Large intestine (tissue), 3 donors: Measurements from ENCODE around the gene HEXB. TPM values are rescaled to one million over a fixed set of nuclear protein-coding genes. Genes with fewer than 3 reads are reported as not detected.
"Not testable (repeated sequence)": the region's sequence is repeated elsewhere in the genome, so short reads cannot be mapped to it uniquely, and the experiment has no call there.

Experiments used
- DNase-seq, 2 donors: peaks; one replicate each; pipeline versions ENCODE4 v3.0.0 to v3.0.0-alpha.2; 2013
- H3K27ac ChIP-seq: one replicate; pipeline ENCODE4 v1.5.1; 2013; ENCODE audit warnings: low read length
- H3K27me3 ChIP-seq: 2 replicates; pipeline ENCODE4 v1.6.1; 2013; ENCODE audit warnings: low read length; ENCODE audit not compliant: control insufficient read depth, insufficient read depth
- H3K36me3 ChIP-seq: 2 replicates; pipeline ENCODE4 v1.6.1; 2013; ENCODE audit warnings: low read length; ENCODE audit not compliant: control insufficient read depth, insufficient read depth
- H3K4me1 ChIP-seq: one replicate; pipeline ENCODE4 v1.6.1; 2013; ENCODE audit warnings: low read length; ENCODE audit not compliant: control insufficient read depth, insufficient read depth
- H3K4me3 ChIP-seq: one replicate; pipeline ENCODE4 v1.5.1; 2013; ENCODE audit warnings: low read length
- H3K9me3 ChIP-seq: one replicate; pipeline ENCODE4 v1.6.1; 2013; ENCODE audit warnings: mild to moderate bottlenecking, low read depth, low read length, moderate library complexity; ENCODE audit not compliant: control insufficient read depth
- WGBS: methylation state at CpG from one replicate; pipeline ENCODE4 v1.1.5; 2013; ENCODE audit warnings: low lambda C conversion rate; ENCODE audit not compliant: insufficient coverage; 5-methylcytosine and 5-hydroxymethylcytosine counted together
- polyA plus RNA-seq: library from polyadenylated mRNA; unstranded; fragments of 120-200 nt; gene quantifications from one replicate; pipeline ENCODE4 v1.2.1, GENCODE V29; 2013

Gene HEXB
- polyA plus RNA-seq, 1 donor = 283 TPM

DNA sequence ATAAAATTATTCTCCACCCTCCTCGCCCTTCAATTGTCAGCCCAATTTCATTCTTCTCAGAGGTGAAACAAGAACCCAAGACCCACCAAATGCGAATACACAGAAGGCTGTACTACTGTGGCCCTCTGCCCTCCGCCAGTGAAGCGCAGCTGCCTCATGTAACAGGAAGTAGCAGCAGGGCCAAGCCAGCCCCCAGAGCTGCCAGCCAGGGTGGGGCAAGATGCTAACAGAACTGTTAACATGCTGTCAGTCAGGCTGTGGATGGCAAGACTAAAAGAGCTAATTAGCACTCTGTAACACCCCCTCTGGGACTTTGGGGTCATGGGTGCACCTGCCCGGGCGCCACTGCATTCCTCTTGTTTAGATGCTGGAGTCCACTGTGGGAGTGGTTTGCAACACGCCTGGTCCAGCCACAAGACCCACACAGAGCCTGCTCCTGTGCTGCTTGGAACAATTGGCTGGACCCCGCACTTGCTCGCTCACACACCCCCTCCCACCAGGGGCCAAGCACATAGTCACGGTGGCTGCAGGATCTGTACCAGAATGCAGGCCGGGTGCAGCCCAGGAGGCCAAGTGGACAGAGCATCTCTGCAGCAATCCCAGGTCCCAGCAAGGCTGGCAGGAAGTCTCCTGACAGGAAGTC is 14.5 kb upstream of the HEXB start:
- Histone ChIP-seq H3K36me3 (no peaks in the 10 kb centered on the region), H3K9me3 (peaks cover 10% of the 10 kb centered on the region), H3K27me3 (no peaks in the 10 kb centered on the region), H3K4me1 (no peaks in the 10 kb centered on the region), H3K27ac (no peak overlapping the region), H3K4me3 (no peak overlapping the region)
- WGBS = no CpG with 5 or more reads among the region's 11 CpGs
- no peak for DNase-seq

DNA sequence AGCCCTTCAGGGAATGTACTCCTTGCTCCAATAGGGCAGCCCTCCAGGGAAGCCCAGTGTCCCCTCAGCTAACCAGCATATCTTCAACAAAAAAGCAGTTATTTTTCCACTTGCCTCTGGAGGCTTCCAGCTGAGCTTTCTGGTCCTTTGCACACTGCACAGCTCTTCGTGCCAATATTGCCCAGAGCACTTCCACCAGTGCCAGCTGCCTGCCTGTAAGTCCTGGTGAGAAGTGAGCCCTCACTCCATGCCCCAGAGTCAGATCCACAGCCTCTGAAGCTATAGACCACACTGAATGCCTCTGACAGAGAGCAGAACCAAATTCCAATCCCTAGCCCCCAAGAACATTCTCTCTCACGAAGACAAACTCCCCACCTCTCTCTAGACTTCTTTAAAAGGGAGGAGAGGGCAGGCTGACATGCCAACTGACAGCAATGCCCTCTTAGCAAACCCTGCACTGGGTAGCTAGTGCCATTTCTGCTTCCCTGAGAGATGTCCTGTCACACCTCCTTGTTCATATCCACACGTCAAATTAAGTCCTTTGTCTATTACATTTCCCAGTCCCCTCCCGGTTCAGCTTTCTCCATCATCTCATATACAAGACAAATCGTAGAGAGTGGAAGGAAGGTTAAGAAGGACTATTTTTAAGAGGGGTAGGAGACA is 12.7 kb upstream of the HEXB start:
- DNase-seq = no peak
- no peaks in the 10 kb centered on the region for H3K36me3 ChIP-seq
- H3K4me3 ChIP-seq = no peak overlapping the region
- peaks cover 10% of the 10 kb centered on the region for H3K9me3 ChIP-seq
- WGBS = 61% methylated on average over 2 of the region's 5 CpGs
- H3K4me1 ChIP-seq = no peaks in the 10 kb centered on the region
- H3K27ac ChIP-seq = no peak overlapping the region
- H3K27me3 ChIP-seq = no peaks in the 10 kb centered on the region

DNA sequence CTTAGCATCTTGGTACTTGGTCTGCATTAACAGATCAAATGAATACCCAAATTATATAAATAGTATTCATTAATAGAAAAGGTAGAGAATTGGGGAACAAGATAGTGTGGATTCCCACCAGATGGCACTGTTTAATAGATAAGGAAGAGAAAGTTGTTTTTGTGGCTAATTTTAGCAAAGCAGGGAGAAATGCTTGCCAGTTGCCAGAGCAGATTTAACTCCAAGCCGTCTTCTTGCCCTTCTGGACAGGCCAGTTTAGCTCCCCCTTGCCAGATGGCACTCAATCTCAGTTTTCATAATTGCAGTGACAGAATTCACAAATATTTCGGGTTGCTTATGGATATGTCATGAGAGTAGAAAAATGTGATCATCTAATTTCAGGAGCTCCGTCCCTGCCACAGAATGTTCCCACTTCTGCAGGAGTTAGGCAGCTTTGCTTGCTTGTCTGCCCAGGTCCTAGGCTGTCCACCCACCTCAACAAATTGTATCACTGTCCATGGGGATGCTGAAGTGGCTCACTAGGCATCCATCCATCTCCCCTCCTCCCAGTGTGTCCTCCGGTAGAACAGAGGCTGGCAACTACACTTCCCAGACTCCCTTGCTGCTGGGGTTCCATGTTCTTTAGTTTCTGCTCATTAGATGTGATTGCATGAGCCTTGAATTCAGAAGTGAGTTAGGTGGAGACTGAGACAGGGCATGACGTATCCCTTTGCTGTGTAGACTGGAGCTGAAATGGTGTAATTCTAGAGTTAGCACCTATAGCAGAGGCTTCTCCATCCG is 11.8 kb upstream of the HEXB start:
- Histone ChIP-seq H3K4me1 (no peaks in the 10 kb centered on the region), H3K4me3 (no peak overlapping the region), H3K27me3 (no peaks in the 10 kb centered on the region), H3K9me3 (peaks cover 10% of the 10 kb centered on the region), H3K36me3 (no peaks in the 10 kb centered on the region), H3K27ac (no peak overlapping the region)
- no CpG with 5 or more reads among the region's 6 CpGs for WGBS
- DNase-seq = no peak

DNA sequence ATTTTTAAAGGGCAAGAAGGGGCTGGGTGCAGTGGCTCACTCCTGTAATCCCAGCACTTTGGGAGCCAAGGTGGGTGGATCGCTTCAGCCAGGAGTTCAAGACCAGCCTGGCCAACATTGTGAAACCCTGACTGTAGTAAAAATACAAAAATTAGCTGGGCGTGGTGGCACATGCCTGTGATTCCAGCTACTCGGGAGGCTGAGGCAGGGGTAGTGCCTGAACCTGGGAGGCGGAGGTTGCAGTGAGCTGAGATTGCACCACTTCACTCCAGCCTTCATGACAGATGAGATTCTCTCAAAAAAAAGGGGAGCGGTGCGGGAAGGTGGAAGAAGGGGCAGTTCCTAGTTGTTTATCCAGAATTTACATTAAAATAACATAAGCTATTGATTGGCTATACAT is 8.6 kb upstream of the HEXB start:
- WGBS = 86% methylated on average over 2 of the region's 6 CpGs
- not testable (repeated sequence) for H3K9me3 ChIP-seq, H3K4me3 ChIP-seq, H3K27ac ChIP-seq, H3K4me1 ChIP-seq, DNase-seq, H3K27me3 ChIP-seq, H3K36me3 ChIP-seq

DNA sequence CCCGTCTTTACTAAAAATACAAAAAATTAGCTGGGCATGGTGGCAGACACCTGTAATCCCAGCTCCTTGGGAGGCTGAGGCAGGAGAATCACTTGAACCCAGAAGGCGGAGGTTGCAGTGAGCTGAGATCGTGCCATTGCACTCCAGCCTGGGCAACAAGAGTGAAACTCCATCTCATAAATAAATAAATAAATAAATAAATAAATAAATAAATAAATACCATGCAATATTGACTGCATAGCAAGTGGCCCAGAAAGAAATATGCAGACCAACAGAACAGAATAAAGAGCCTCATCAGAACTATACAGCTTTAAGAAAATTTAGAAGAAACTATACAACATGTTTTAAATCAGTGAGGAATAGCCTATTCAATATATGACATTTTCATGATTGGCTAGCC is 6.9 kb upstream of the HEXB start:
- no CpG with 5 or more reads among the region's 3 CpGs for WGBS
- not testable (repeated sequence) for H3K27me3 ChIP-seq, H3K27ac ChIP-seq, DNase-seq, H3K4me3 ChIP-seq, H3K4me1 ChIP-seq, H3K36me3 ChIP-seq, H3K9me3 ChIP-seq

DNA sequence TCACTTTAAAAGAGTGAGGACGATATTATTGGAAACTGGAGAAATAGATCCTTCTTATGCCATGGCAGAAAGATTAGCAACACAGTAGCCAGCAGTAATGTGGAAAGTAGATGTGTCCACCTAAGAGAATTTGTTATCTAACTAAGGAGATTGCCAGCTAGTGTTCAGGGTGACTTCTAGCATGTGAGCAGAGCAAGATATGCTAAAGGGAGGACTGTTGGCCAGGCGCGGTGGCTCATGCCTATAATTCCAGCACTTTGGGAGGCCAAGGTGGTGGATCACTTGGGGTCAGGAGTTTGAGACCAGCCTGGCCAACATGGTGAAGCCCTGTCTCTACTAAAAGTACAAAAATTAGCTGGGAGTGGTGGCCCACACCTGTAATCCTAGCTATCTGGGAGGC is 5.7 kb upstream of the HEXB start:
- H3K9me3 ChIP-seq, H3K36me3 ChIP-seq, H3K4me1 ChIP-seq, H3K4me3 ChIP-seq, H3K27me3 ChIP-seq, H3K27ac ChIP-seq: not testable (repeated sequence)
- 100% methylated on average over 1 of the region's 3 CpGs for WGBS
- peak; percentile 38 to 39 for DNase-seq

DNA sequence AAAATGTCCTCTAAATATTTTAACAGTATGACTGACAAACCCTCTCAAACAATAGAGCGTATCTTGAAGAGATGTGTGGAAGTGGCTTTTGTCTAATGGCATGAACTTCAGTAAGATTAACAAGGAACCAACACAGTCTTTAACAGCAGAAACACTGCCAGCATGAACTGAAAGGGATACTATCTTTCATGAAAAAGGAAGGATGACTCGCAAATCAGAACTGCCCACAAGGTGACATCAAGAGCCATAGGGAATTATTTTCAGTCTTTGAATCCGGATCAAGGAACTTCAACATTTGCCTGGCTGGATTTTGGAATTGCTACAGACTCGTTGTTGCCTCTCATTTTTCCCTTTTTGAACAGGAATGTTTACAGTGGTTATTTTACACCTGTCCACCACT is 5.1 kb upstream of the HEXB start:
- no CpG with 5 or more reads among the region's 4 CpGs for WGBS
- Histone ChIP-seq H3K4me1 (peaks cover 7% of the 10 kb centered on the region), H3K27ac (no peak overlapping the region), H3K4me3 (no peak overlapping the region), H3K36me3 (no peaks in the 10 kb centered on the region), H3K9me3 (no peaks in the 10 kb centered on the region), H3K27me3 (no peaks in the 10 kb centered on the region)
- DNase-seq = no peak

DNA sequence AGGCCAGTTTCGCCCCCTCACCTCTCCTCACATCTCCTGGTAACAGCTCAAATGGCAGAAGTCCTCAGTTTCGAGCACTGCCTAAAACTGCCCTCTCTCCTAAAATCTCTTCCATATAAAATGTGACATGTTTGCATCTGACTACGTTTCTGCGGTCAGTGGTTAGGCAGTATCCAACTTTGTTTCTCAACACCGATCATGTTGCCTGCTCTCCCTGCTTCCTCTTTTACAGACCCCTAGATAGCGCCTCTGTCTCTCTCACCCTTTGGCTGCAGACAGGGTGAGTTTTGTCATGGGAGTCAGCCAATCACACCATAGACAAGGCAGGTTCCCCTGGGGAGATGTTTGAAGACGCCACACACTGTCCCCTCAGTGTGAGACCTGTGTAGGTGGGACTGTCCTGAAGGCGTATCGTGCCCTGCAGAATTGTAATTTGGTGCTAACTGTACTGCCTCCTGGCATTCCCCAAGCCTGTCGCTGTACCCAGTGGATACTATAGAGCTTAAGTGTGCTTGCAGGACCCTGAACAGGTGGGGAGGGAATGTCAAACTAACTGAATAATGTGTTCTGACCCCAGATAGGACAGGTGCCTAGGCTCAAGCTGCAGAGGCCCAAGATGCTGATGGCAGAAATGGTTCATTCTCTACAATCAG is 1.1 kb downstream of the HEXB start:
- Histone ChIP-seq H3K4me3 (peak overlapping the region; percentile 85), H3K9me3 (no peaks in the 10 kb centered on the region), H3K4me1 (peaks cover 12% of the 10 kb centered on the region), H3K27me3 (no peaks in the 10 kb centered on the region), H3K27ac (peak overlapping the region; percentile 59), H3K36me3 (peaks cover 7% of the 10 kb centered on the region)
- peak; percentile 6 to 46 for DNase-seq
- no CpG with 5 or more reads among the region's 10 CpGs for WGBS

DNA sequence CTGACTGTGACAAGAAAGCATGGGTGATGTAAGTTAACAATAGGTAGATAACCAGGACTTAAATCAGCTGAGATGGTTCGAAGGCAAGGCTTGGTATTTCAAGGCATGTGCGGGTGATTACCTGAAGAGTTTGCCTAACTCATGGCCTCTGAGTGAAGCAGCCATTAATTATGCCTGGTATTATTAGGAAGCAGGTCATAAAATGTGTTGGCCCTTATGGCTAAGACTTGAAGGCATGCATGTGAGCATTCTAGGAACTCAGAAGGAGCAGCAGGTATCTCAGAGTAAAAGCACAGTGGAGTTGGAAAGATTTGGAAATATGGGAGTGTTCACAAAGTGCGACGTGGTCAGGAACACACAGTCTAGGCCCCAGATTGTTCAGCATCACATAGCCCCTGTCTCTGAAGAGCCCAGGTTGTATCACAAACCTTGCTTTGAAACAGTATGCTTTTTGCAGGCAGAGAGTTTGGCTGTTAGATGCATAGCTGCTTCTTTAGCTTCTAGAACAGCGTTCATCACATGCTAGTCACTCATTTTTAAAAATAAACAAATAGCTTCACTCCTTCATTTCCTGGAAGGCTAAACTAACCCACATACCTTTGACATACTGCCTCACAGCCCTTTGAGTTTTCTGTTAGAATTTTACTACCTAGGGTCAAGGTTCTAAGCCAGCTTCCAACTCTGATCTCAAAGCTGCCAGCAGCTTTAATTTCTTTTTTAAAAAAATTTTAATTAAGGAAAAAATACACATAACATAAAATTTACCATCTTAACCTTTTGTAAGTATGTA is 2.1 kb downstream of the HEXB start:
- peak overlapping the region; percentile 85 for H3K4me3 ChIP-seq
- H3K27me3 ChIP-seq = no peaks in the 10 kb centered on the region
- peak; percentile 19 to 69 for DNase-seq
- WGBS = 20% methylated on average over 1 of the region's 5 CpGs
- H3K36me3 ChIP-seq = peaks cover 12% of the 10 kb centered on the region
- H3K27ac ChIP-seq = peak overlapping the region; percentile 59
- peaks cover 12% of the 10 kb centered on the region for H3K4me1 ChIP-seq
- no peaks in the 10 kb centered on the region for H3K9me3 ChIP-seq

DNA sequence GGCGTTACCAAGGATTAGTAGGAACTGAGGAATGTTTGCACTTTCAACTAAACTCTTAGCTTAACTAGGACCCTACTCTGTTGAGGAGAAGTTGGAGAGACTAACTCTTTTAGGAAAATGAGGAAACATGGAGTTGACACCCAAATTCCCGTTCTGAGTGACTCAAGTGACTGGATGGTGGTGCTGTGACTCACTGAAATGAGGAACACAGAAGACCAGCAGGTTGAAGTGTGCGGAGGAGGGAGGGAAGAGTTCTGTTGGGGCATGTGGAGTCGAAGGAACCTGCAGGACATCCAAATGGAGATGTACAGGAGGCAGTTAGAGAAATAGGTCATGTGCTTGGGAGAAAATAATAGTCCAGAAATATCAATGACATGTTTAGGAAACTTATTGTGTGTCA is 8.2 kb downstream of the HEXB start:
- 90% methylated on average over 3 of the region's 4 CpGs for WGBS
- DNase-seq = no peak
- no peaks in the 10 kb centered on the region for H3K9me3 ChIP-seq
- no peak overlapping the region for H3K27ac ChIP-seq
- H3K36me3 ChIP-seq = peaks cover 42% of the 10 kb centered on the region
- no peak overlapping the region for H3K4me3 ChIP-seq
- peaks cover 3% of the 10 kb centered on the region for H3K4me1 ChIP-seq
- H3K27me3 ChIP-seq = no peaks in the 10 kb centered on the region
